Cardiac fibroblast (primary cell): ENCODE measurements around the gene CHMP4B.

Experiments
- DNase-seq, 2 donors: peaks; one replicate each; pipeline versions ENCODE4 v3.0.0 to v3.0.0-alpha.2; 2010; ENCODE audit warnings: low read depth in 2 of 2
- H3K4me3 ChIP-seq, 2 donors: replicated peaks in 1 of 2; 1 replicate in 1 of 2; 2 replicates in 1 of 2; pipeline ENCODE4 v1.5.1; 2011; ENCODE audit warnings: low read depth in 2 of 2, low read length in 2 of 2, mild to moderate bottlenecking in 2 of 2, moderate library complexity in 1 of 2
- TF ChIP-seq, protein P1 (sequence below): IDR thresholded peaks from one replicate; pipeline ENCODE4 v1.5.1; 2011; ENCODE audit warnings: low read depth, mild to moderate bottlenecking, low read length, inconsistent platforms

Gene CHMP4B

DNA sequence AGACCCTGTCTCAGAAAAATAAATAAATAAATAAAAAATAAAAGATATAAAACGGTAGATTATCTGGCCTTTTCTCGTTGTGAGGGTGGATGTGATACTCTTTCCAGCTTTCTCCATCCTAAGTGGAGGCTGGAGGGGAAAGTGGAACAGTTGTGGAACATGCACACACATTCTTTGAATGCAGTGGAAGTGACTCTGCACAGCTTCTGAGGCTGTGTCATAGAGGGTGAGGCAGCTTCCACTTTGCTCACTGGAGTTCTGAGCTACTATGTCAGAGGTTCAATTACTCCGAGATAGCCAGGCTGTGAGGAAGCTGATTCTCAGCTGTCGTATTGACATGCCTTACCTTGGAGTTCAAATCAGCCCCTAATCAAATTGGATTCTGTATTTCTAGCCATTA lies 82.2 kb downstream of the CHMP4B start:
- TF ChIP-seq, protein P1, sequence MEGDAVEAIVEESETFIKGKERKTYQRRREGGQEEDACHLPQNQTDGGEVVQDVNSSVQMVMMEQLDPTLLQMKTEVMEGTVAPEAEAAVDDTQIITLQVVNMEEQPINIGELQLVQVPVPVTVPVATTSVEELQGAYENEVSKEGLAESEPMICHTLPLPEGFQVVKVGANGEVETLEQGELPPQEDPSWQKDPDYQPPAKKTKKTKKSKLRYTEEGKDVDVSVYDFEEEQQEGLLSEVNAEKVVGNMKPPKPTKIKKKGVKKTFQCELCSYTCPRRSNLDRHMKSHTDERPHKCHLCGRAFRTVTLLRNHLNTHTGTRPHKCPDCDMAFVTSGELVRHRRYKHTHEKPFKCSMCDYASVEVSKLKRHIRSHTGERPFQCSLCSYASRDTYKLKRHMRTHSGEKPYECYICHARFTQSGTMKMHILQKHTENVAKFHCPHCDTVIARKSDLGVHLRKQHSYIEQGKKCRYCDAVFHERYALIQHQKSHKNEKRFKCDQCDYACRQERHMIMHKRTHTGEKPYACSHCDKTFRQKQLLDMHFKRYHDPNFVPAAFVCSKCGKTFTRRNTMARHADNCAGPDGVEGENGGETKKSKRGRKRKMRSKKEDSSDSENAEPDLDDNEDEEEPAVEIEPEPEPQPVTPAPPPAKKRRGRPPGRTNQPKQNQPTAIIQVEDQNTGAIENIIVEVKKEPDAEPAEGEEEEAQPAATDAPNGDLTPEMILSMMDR: no peak
- peak; percentile 43 to 81 for DNase-seq
- no peak overlapping the region for H3K4me3 ChIP-seq

DNA sequence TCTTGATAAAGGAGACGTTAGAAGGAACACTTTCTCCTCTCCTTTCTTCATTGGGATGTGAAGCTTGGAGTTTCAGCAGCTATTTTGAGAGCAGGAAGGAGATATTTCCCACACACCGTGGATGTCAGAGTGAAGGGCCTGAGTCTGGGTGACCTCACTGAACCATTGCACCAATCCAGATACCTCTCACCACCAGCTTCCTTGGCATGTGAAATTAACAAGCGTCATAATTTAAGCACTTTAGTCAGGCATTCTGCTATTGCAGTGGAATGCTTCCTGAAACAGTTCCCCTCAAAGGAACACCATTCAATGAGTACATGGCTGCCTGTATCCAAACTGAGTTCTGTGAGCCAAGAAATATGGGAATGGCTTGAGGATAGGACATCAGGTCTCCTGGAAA lies 83.7 kb downstream of the CHMP4B start:
- DNase-seq: peak; percentile 43 to 77
- no peak overlapping the region for H3K4me3 ChIP-seq
- TF ChIP-seq, protein P1: no peak

DNA sequence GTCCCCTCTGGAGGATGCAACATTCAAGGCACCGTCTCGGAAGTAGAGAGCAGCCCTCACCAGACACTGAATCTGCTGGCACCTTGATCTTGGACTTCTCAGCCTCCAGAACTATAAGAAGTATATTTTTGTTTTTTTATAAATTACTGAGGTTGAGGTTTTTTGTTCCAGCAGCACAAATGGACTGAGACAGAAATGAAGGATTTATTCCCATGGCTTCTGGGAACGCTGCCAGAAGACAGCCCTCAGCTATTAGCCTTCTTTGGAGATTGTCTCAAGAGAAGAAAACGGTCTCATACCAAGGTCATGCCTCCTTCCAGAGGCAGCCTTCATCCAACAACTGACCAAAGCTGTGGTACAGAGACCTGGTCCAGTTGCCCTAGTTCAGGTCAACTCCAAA lies 85.4 kb downstream of the CHMP4B start:
- TF ChIP-seq, protein P1: no peak
- H3K4me3 ChIP-seq: no peak overlapping the region
- peak; percentile 39 to 76 for DNase-seq

DNA sequence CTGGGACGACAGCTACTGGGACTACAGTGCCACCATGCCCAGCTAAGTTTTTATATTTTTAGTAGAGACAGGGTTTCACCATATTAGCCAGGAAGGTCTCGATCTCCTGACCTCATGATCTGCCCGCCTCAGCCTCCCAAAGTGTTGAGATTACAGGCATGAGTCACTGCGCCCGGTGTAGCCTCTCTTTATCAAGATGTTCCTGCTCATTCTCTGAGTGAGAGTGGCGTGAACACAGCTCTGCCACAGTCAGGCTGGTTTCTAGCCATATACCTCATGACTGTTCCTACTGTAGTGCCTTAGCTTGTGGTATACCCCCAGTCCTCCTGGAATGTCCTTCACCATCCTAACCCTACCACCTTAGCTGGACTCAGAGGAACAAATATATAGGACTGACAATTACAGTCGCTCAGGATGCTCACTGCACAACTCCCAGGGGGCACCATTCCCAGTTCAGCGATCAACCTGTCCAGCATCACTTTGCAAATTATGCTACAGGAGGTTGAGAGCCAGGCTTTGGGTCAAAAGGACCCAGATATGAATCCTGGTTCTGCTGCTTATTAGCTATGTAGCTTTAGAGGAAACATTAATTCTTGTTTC lies 86.3 kb downstream of the CHMP4B start:
- TF ChIP-seq, protein P1: no peak
- H3K4me3 ChIP-seq: no peak overlapping the region
- DNase-seq: peak in 1 of 2 donors; percentile 33

DNA sequence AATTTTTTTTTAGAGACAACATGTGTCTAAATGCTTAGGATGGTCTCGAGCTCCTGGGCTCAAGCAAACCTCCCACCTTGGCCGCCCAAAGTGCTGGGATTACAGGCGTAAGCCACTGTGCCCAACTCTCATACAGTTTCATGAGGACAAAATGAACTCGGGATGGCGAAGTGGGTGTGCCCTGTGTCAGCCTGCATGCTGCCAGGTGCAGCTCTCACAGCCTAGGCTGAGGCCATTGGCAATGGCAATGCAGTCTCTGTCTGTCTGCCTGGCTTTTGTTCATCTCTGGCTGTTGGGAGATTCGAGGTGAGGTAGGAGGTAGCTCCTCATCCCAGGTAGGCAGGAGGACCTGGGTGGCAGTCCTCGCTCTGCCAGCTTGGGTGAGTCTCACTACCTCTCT lies 88.0 kb downstream of the CHMP4B start:
- TF ChIP-seq, protein P1: no peak
- H3K4me3 ChIP-seq: no peak overlapping the region
- no peak for DNase-seq

DNA sequence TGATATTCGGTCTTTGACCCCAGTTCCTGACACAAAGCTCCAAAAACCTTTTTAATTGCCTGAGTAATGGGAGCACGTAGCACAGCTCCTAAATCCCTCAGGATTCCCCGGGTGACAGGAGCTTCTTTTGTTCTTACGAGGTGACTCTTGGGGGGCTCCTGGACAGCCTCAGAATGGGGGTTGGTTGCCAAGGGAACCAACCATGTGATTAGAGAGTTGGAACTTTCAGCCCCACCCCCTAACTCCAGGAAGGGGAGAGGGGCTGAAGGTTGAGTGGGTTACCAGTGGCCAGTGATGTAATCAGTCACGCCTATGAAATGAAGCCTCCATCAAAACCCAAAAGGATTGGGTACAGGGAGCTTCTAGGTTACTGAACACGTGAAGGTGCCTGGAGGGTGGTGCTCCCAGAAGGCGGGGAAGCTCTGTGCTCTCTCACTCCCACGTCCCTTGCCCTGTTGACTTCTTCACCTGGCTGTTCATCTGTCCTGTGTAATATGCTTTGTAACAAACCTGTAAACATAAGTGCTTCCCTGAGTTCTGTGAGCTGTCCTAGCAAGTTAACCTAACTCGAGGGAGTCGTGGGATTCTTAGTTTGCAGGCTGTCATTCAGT lies 89.5 kb downstream of the CHMP4B start:
- no peak overlapping the region for H3K4me3 ChIP-seq
- no peak for DNase-seq
- TF ChIP-seq, protein P1: no peak
